Upper lobe of right lung (tissue), 1 donor: Measurements from ENCODE around the gene NFKBIA. TPM values are rescaled to one million over a fixed set of nuclear protein-coding genes. Genes with fewer than 3 reads are reported as not detected.
A peak's percentile ranks its signal among the peaks of the same experiment; 100 is the strongest.
"Not testable (repeated sequence)": the region's sequence is repeated elsewhere in the genome, so short reads cannot be mapped to it uniquely, and the experiment has no call there.

Experiments used
- ATAC-seq: fragments of 200-7000 bp; cut with Tn5 transposase; one replicate; pipeline ENCODE4 v1.9.1; 2020; ENCODE audit warnings: mild to moderate bottlenecking, moderate library complexity
- DNase-seq: peaks from one replicate; pipeline ENCODE4 v3.0.0-alpha.2; 2020
- H3K27ac ChIP-seq: fragments of 200-600 bp; one replicate; pipeline ENCODE4 v1.8.0; 2022
- H3K27me3 ChIP-seq: fragments of 200-600 bp; one replicate; pipeline ENCODE4 v1.8.0; 2022; ENCODE audit warnings: mild to moderate bottlenecking
- H3K36me3 ChIP-seq: fragments of 200-600 bp; one replicate; pipeline ENCODE4 v1.8.0; 2022
- H3K4me1 ChIP-seq: fragments of 200-600 bp; one replicate; pipeline ENCODE4 v1.8.0; 2022
- H3K4me3 ChIP-seq: fragments of 200-600 bp; one replicate; pipeline ENCODE4 v1.8.0; 2022; ENCODE audit warnings: mild to moderate bottlenecking
- H3K9me3 ChIP-seq: fragments of 200-600 bp; one replicate; pipeline ENCODE4 v1.8.0; 2022
- intact Hi-C: fragments of 100-400 bp; cut with DNase I; formaldehyde crosslinking; loops from one replicate; pipeline ENCODE4 v1.11.0; 2022
- total RNA-seq: library from RNA; stranded (reverse); fragmentation: NEBNext Ultra II Directional; extraction: Animal tissue kit (Norgen Biotek cat#: 25700); gene quantifications from one replicate; pipeline ENCODE4 v1.2.1, GENCODE V29; 2021
- TF ChIP-seq, protein P1 (sequence below): fragments of 200-600 bp; IDR thresholded peaks from one replicate; pipeline ENCODE4 v1.8.0; 2022; ENCODE audit warnings: antibody characterized with exemption
- donor health status: DM: no; HTN: yes; CAD: no; lungs with severe emphysema.

Gene NFKBIA
- total RNA-seq, 1 donor from 2014 or later, result 361 TPM

DNA sequence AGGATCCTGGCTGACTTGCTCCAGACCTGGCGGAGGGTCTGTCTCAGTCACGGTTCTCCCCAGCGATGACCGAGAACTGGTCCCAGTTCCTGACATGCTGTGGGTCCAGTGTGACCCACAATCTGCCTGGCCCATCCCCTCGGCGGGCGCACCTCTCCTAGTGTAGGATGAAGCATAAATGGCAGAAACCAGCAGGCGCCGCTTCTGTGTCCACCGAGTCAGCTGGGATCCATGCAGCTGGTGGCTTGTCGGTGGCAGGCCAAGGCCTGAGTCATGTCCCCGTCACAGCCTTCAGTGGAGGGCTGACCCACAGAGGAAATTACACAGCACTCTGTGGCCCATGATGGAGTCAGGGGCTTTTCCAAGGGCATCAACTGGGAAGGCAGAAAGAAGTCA lies 38.5 kb downstream of the NFKBIA start:
- Histone ChIP-seq H3K27me3 (no peaks in the 10 kb centered on the region), H3K9me3 (no peaks in the 10 kb centered on the region), H3K27ac (peak overlapping the region; percentile 66), H3K36me3 (no peaks in the 10 kb centered on the region), H3K4me1 (peaks cover 33% of the 10 kb centered on the region), H3K4me3 (no peak overlapping the region)
- ATAC-seq (peak; percentile 33), DNase-seq (no peak)
- TF ChIP-seq, protein P1, sequence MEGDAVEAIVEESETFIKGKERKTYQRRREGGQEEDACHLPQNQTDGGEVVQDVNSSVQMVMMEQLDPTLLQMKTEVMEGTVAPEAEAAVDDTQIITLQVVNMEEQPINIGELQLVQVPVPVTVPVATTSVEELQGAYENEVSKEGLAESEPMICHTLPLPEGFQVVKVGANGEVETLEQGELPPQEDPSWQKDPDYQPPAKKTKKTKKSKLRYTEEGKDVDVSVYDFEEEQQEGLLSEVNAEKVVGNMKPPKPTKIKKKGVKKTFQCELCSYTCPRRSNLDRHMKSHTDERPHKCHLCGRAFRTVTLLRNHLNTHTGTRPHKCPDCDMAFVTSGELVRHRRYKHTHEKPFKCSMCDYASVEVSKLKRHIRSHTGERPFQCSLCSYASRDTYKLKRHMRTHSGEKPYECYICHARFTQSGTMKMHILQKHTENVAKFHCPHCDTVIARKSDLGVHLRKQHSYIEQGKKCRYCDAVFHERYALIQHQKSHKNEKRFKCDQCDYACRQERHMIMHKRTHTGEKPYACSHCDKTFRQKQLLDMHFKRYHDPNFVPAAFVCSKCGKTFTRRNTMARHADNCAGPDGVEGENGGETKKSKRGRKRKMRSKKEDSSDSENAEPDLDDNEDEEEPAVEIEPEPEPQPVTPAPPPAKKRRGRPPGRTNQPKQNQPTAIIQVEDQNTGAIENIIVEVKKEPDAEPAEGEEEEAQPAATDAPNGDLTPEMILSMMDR, result no peak
- intact Hi-C loops, result no loop called here

DNA sequence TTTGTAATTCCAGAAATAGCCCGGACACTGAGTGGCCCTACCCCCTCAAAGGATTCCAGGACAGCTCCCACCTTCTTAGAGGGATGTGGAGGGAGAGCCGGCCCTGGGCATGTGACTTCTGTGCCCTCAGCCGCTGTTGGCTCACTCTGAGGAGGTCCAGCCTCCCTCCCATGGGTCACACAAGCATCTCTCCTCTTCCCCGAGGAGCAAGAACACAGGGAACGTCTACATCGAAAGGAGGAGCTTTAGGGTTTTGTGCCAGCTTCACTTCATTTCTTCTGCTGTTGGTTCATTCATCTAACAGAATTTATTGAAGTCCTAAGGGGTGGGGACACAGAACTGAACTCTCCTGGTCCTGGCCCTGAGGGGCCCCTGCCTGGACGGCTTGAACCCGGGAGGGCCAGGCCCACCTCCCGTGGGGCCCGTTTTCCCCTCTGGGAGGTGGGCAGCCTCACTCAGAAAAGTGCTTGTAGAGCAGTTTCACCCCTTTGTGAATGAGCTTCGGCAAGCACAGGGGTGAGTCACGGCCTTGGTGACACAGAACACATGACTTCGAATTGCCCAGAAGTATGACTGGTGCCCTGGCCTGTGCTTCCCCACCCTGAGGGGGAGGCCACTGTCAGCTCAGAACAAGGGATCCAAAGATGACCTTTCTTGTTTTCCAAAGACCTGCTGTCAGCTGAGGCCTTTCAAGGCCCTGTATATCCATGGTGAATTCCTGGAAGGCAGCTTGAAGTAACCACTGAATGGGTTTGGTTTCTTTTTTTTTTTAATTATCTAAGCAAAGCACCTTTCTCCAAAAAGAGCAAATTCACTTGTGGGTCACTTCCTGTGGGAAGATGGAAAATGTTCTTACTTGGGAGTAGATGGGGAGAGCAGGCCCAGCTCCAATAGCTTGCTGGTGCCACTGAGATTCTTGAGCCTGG lies 39.2 kb downstream of the NFKBIA start:
- H3K4me3 ChIP-seq, result no peak overlapping the region
- peak overlapping the region; percentile 66 for H3K27ac ChIP-seq
- no peaks in the 10 kb centered on the region for H3K36me3 ChIP-seq
- H3K27me3 ChIP-seq, result no peaks in the 10 kb centered on the region
- H3K4me1 ChIP-seq, result peaks cover 33% of the 10 kb centered on the region
- ATAC-seq, result peak; percentile 89
- peak; percentile 80 for DNase-seq
- intact Hi-C loops, result no loop called here
- TF ChIP-seq, protein P1, result no peak
- H3K9me3 ChIP-seq, result no peaks in the 10 kb centered on the region

DNA sequence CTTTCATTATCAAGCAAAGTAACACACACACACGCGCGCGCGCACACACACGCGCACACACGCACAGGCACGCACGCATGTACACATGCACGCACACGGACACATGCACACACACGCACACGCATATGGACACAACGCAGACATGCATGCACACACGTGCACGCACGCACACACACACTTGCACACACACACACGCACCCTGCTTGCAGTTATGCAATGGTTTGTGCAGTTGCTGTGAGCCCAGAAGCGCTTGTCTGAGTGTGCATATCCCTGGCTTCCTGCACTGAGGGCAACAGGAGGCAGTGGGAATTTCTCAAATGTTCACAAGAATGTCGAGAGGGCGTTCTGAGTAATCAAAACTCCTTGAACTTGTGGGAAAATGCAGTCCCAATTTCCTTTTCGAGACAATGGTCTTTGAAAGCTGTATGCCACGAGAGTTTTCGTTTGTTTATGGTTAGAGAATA lies 41.6 kb downstream of the NFKBIA start:
- Histone ChIP-seq H3K36me3 (no peaks in the 10 kb centered on the region), H3K27ac (peak overlapping the region; percentile 65), H3K4me1 (peaks cover 33% of the 10 kb centered on the region), H3K4me3 (no peak overlapping the region), H3K9me3 (no peaks in the 10 kb centered on the region), H3K27me3 (no peaks in the 10 kb centered on the region)
- ATAC-seq, result peak; percentile 56
- TF ChIP-seq, protein P1, result no peak
- intact Hi-C loops, result no loop called here
- DNase-seq, result no peak

DNA sequence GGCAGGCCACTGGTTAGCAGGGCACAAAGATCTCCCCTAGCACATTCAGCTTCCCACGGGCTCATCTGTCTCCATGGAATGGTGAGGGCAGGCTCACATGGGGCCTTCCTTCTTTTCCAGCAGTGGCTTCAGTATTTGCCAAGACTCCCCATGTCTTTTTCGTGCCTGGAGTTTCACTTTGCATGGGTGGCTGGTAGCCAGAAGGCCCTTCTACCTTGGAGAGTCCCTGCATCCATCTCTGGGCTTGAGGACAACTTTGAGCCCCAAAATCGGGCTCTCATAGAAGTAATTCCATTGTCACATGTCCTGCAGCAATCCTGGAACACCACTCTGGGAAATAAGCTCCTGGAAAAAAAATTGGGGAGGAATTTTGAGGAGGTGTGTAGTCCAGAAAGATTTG lies 42.1 kb downstream of the NFKBIA start:
- intact Hi-C loops, result no loop called here
- DNase-seq (no peak), ATAC-seq (no peak)
- Histone ChIP-seq H3K4me3 (no peak overlapping the region), H3K4me1 (peaks cover 33% of the 10 kb centered on the region), H3K27me3 (no peaks in the 10 kb centered on the region), H3K36me3 (no peaks in the 10 kb centered on the region), H3K27ac (no peak overlapping the region), H3K9me3 (no peaks in the 10 kb centered on the region)
- TF ChIP-seq, protein P1, result no peak

DNA sequence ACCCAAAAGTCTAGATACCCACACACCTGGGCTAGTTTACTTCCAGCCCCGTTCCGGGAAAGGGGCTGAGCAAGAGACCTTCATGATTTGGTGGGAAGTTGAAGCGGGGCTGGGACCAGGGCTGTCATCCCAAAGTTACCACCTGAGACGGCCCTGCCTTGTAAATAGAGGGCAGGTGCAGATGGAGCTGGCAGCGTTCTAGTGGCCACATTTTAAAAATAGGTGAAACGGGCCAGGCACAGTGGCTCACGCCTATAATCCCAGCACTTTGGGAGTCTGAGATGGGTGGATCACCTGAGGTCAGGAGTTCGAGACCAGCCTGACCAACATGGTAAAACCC lies 43.4 kb downstream of the NFKBIA start:
- Histone ChIP-seq H3K27me3 (no peaks in the 10 kb centered on the region), H3K4me1 (peaks cover 37% of the 10 kb centered on the region), H3K36me3 (no peaks in the 10 kb centered on the region), H3K4me3 (no peak overlapping the region), H3K9me3 (no peaks in the 10 kb centered on the region), H3K27ac (no peak overlapping the region)
- no peak for DNase-seq
- intact Hi-C loops, result no loop called here
- no peak for ATAC-seq
- TF ChIP-seq, protein P1, result no peak

DNA sequence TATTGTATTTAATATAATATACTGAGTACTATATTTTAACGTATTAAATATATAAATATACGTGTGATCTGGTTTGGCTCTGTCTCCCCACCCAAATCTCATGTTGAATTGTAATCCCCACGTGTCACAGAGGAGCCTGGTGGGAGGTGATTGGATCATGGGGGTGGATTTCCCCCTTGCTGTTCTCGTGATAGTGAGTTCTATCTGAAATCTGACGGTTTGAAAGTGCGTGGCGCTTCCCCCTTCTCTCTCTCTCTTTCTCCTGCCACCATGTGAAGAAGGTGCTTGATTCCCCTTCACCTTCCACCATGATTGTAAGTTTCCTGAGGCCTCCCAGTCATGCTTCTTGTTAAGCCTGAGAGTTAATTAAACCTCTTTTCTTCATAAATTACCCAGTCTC lies 44.9 kb downstream of the NFKBIA start:
- H3K4me3 ChIP-seq, intact Hi-C loops, H3K36me3 ChIP-seq, ATAC-seq, H3K27ac ChIP-seq, H3K9me3 ChIP-seq, DNase-seq, H3K27me3 ChIP-seq: not testable (repeated sequence)
- H3K4me1 ChIP-seq, result peaks cover 28% of the 10 kb centered on the region
